H1 (cell line): ENCODE data around the gene KLHL21. TPM values are rescaled to one million over a fixed set of nuclear protein-coding genes. Genes with fewer than 3 reads are reported as not detected.

Experiments
- HDAC6 ChIP-seq: IDR thresholded peaks from one replicate; pipeline ENCODE4 v1.7.1; 2012; ENCODE audit warnings: low read depth, mild to moderate bottlenecking, inconsistent platforms, low read length, moderate library complexity
- JUND ChIP-seq: IDR thresholded peaks from 2 replicates; pipeline ENCODE4 v1.6.1; 2011; ENCODE audit warnings: mild to moderate bottlenecking, improper control_type of control experiment, low read length
- SRF ChIP-seq: IDR thresholded peaks from 2 replicates; pipeline ENCODE4 v1.6.1; 2011; ENCODE audit warnings: mild to moderate bottlenecking, low read depth, low read length, moderate library complexity
- TAF7 ChIP-seq: optimal IDR thresholded peaks from 2 replicates; pipeline ENCODE3; 2011; ENCODE audit warnings: low read depth, mild to moderate bottlenecking, inconsistent platforms, low read length, moderate library complexity, borderline replicate concordance
- TCF12 ChIP-seq: IDR thresholded peaks from 2 replicates; pipeline ENCODE4 v1.6.1; 2011; ENCODE audit warnings: low read depth, mild to moderate bottlenecking, low read length
- polyA plus RNA-seq, 7 experiments: library from polyadenylated mRNA; depleted of rRNA in 3 of 7; stranded (reverse) in 5 of 7; unstranded in 2 of 7; fragments of >200 nt in 5 of 7; fragments of 200-250 nt in 2 of 7; gene quantifications; 1 replicate in 5 of 7; 2 replicates in 1 of 7; 4 replicates in 1 of 7; pipeline versions ENCODE4 v1.2.1 to v1.2.3, GENCODE V29; 2011 to 2013; ENCODE audit warnings: missing spikeins in 2 of 7, mixed read lengths in 2 of 7
- total RNA-seq: library from RNA; stranded (reverse); fragmentation: NEBNext Ultra II Directional; extraction: Animal tissue kit (Norgen Biotek cat#: 25700); gene quantifications from 2 replicates; pipeline ENCODE4 v1.2.1, GENCODE V29; 2021

The KLHL21 gene
- total and polyA plus RNA-seq, 2 of the 8 experiments (the other 6 are each of a cell fraction or from before 2014, with no cell fraction given): 11.9 to 22.3 TPM

GRCh38 chr1:6588893-6589520, 13.7 kb downstream of the KLHL21 start (continued):
- TF ChIP-seq TCF12: no peak
- no peak for TF ChIP-seq SRF
- no peak for TF ChIP-seq HDAC6
- TF ChIP-seq JUND: no peak
- TF ChIP-seq TAF7: no peak
